Right atrium auricular region (tissue), 2 donors: Measurements from ENCODE around the gene MC1R. TPM values are rescaled to one million over a fixed set of nuclear protein-coding genes. Genes with fewer than 3 reads are reported as not detected.
"Not testable (repeated sequence)": the region's sequence is repeated elsewhere in the genome, so short reads cannot be mapped to it uniquely, and the experiment has no call there.

Experiments
- DNase-seq: peaks from one replicate; pipeline ENCODE4 v3.0.0-alpha.2; 2019; ENCODE audit warnings: low spot score
- H3K27ac ChIP-seq, 2 donors: fragments of 200-600 bp; sonication (generic); 1 replicate in 1 of 2; 2 replicates in 1 of 2; pipeline ENCODE4 v1.5.1; 2016 to 2019
- H3K27me3 ChIP-seq, 2 donors: fragments of 200-600 bp; sonication (generic); one replicate each; pipeline versions ENCODE4 v1.5.1 to v1.6.0; 2017 to 2019
- H3K36me3 ChIP-seq: fragments of 200-600 bp; sonication (generic); one replicate; pipeline ENCODE4 v1.5.1; 2016
- H3K4me1 ChIP-seq, 2 donors: fragments of 200-600 bp; sonication (generic); one replicate each; pipeline versions ENCODE4 v1.5.1 to v1.6.0; 2017 to 2019
- H3K4me3 ChIP-seq, 2 donors: fragments of 200-600 bp; sonication (generic); 1 replicate in 1 of 2; 2 replicates in 1 of 2; pipeline ENCODE4 v1.5.1; 2017 to 2019; ENCODE audit warnings: mild to moderate bottlenecking in 1 of 2, moderate library complexity in 1 of 2
- H3K9me3 ChIP-seq, 2 donors: fragments of 200-600 bp; sonication (generic); one replicate each; pipeline ENCODE4 v1.5.1; 2019
- total RNA-seq, 2 donors: library from RNA; depleted of rRNA; stranded (reverse); fragments of >200 nt; gene quantifications; one replicate each; pipeline ENCODE4 v1.1.0, GENCODE V29; 2016
- TF ChIP-seq, protein P1 (sequence below), 2 donors: fragments of 200-600 bp; sonication (generic); IDR thresholded peaks; one replicate each; pipeline ENCODE4 v1.5.1; 2019; ENCODE audit warnings: antibody characterized with exemption in 2 of 2

The MC1R gene
- total RNA-seq, 2 donors from 2014 or later = 0.63 to 1.8 TPM

GRCh38 chr16:89911375-89911774, 7.3 kb upstream of the MC1R start:
- Histone ChIP-seq H3K27ac (no peak overlapping the region), H3K4me3 (no peak overlapping the region), H3K36me3 (peaks cover 43% of the 10 kb centered on the region), H3K9me3 (no peaks in the 10 kb centered on the region), H3K4me1 (peaks cover 0 to 13% of the 10 kb centered on the region in 2 donors), H3K27me3 (no peaks in the 10 kb centered on the region)
- TF ChIP-seq, protein P1, sequence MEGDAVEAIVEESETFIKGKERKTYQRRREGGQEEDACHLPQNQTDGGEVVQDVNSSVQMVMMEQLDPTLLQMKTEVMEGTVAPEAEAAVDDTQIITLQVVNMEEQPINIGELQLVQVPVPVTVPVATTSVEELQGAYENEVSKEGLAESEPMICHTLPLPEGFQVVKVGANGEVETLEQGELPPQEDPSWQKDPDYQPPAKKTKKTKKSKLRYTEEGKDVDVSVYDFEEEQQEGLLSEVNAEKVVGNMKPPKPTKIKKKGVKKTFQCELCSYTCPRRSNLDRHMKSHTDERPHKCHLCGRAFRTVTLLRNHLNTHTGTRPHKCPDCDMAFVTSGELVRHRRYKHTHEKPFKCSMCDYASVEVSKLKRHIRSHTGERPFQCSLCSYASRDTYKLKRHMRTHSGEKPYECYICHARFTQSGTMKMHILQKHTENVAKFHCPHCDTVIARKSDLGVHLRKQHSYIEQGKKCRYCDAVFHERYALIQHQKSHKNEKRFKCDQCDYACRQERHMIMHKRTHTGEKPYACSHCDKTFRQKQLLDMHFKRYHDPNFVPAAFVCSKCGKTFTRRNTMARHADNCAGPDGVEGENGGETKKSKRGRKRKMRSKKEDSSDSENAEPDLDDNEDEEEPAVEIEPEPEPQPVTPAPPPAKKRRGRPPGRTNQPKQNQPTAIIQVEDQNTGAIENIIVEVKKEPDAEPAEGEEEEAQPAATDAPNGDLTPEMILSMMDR (IDR thresholded peaks at IDR 0.05) = no peak
- no peak for DNase-seq

GRCh38 chr16:89912143-89912542, 6.5 kb upstream of the MC1R start:
- TF ChIP-seq, protein P1 (IDR thresholded peaks at IDR 0.05) = no peak
- Histone ChIP-seq H3K4me3 (no peak overlapping the region), H3K4me1 (peaks cover 0 to 15% of the 10 kb centered on the region in 2 donors), H3K27ac (no peak overlapping the region), H3K9me3 (no peaks in the 10 kb centered on the region), H3K36me3 (peaks cover 35% of the 10 kb centered on the region), H3K27me3 (no peaks in the 10 kb centered on the region)
- no peak for DNase-seq

GRCh38 chr16:89912627-89913026, 6.0 kb upstream of the MC1R start:
- peaks cover 35% of the 10 kb centered on the region for H3K36me3 ChIP-seq
- no peaks in the 10 kb centered on the region for H3K9me3 ChIP-seq
- TF ChIP-seq, protein P1 (IDR thresholded peaks at IDR 0.05) = no peak
- H3K4me1 ChIP-seq = peaks cover 0 to 19% of the 10 kb centered on the region in 2 donors
- H3K27me3 ChIP-seq = no peaks in the 10 kb centered on the region
- no peak for DNase-seq
- H3K4me3 ChIP-seq = no peak overlapping the region
- H3K27ac ChIP-seq = no peak overlapping the region

GRCh38 chr16:89913408-89914387, 5.0 kb upstream of the MC1R start:
- Histone ChIP-seq H3K27ac (no peak overlapping the region), H3K4me1 (peaks cover 0 to 30% of the 10 kb centered on the region in 2 donors), H3K27me3 (no peaks in the 10 kb centered on the region), H3K4me3 (no peak overlapping the region), H3K9me3 (no peaks in the 10 kb centered on the region), H3K36me3 (peaks cover 29% of the 10 kb centered on the region)
- TF ChIP-seq, protein P1 (IDR thresholded peaks at IDR 0.05) = no peak
- DNase-seq = no peak

DNA sequence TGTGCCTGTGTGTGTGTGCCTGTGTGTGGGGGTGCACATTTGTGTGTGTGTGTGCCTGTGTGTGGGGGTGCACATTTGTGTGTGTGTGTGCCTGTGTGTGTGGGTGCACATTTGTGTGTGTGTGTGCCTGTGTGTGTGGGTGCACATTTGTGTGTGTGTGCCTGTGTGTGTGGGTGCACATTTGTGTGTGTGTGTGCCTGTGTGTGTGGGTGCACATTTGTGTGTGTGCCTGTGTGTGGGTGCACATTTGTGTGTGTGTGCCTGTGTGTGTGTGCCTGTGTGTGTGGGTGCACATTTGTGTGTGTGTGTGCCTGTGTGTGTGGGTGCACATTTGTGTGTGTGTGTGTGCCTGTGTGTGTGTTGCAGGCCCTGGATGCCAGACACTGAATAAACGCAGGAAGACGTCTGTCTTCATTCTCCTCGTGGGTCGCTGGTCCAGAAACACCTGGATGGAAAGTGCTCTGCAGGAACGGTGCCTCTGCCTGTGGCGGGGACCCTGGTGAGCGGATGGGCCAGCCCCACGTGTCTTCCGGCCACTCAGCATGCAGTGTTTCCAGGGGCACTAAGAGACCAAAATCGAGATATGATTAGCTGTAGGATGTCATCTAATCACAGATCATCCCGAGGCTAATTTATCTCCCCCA, 3.9 kb upstream of the MC1R start:
- H3K27ac ChIP-seq, H3K27me3 ChIP-seq, DNase-seq, H3K4me3 ChIP-seq, H3K9me3 ChIP-seq: not testable (repeated sequence)
- Histone ChIP-seq H3K36me3 (peaks cover 21% of the 10 kb centered on the region), H3K4me1 (peaks cover 0 to 34% of the 10 kb centered on the region in 2 donors)
